SK-N-MC (cell line): ENCODE measurements around the gene DQX1.
"Not testable (repeated sequence)": the region's sequence is repeated elsewhere in the genome, so short reads cannot be mapped to it uniquely, and the experiment has no call there.

ENCODE experiments used
- DNase-seq: peaks from one replicate; pipeline ENCODE4 v3.0.0-alpha.2; 2011; ENCODE audit warnings: low read depth, low spot score
- H3K27ac ChIP-seq: fragments of 200-600 bp; sonication (generic); 2 replicates; pipeline ENCODE4 v1.5.1; 2016; ENCODE audit warnings: mixed run types
- H3K36me3 ChIP-seq: fragments of 200-600 bp; sonication (generic); 2 replicates; pipeline ENCODE4 v1.6.1; 2017; ENCODE audit warnings: antibody characterized with exemption, low read length, mixed read lengths; ENCODE audit not compliant: insufficient read depth
- H3K4me3 ChIP-seq: fragments of 200-600 bp; sonication (generic); 2 replicates; pipeline ENCODE4 v1.5.1; 2016
- H3K9ac ChIP-seq: fragments of 200-600 bp; sonication (generic); 2 replicates; pipeline ENCODE4 v1.8.0; 2017; ENCODE audit warnings: mixed run types, mixed read lengths; ENCODE audit not compliant: insufficient read length
- H3K9me3 ChIP-seq: fragments of 200-600 bp; sonication (generic); 2 replicates; pipeline ENCODE4 v1.6.1; 2017; ENCODE audit warnings: low read depth, mild to moderate bottlenecking, antibody characterized with exemption, low read length, moderate library complexity, mixed read lengths
- EZH2 ChIP-seq: fragments of 200-600 bp; sonication (generic); IDR thresholded peaks from one replicate; pipeline ENCODE4 v1.6.1; 2017; ENCODE audit warnings: antibody characterized with exemption
- FOXP2 ChIP-seq: optimal IDR thresholded peaks from 2 replicates; pipeline ENCODE3; 2011; ENCODE audit warnings: mild to moderate bottlenecking, moderate library complexity; ENCODE audit not compliant: insufficient read depth; ENCODE audit errors: extremely low read length, control extremely low read depth
- POLR2AphosphoS5 ChIP-seq: IDR thresholded peaks from 2 replicates; pipeline ENCODE4 v1.6.1; 2012; ENCODE audit warnings: mild to moderate bottlenecking, low read depth, low read length, borderline replicate concordance

DQX1 gene

DNA sequence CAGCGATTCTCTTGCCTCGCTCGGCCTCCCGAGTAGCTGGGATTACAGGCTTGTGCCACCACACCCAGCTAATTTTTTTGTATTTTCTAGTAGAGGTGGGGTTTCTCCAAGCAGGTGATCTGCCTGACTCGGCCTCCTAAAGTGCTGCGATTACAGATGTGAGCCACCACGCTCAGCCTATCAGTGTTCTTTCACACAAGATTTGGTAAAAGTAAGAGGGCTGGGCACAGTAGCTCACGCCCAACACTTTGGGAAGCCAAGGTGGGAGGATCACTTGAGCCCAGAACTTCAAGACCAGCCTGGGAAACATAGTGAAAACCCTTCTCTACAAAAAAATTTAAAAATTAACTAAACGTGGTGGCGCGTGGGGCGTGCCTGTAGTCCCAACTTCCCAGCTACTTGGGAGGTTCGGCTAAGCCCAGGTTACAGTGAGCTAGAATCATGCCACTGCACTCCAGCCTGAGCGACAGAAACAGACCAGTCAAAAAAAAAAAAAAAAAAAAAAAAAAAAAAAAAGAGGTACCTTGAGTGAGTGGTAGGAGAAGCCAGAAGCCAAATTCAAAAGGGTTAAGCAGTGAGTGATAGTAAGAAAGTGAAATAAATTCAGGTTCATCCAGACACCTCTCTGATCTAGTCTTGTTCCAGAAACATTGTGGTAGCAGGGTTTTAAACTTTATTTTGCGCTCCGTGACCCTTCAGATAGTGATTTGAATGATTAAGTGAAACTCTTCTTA, 54.5 kb downstream of the DQX1 start:
- Histone ChIP-seq H3K9me3 (no peaks in the 10 kb centered on the region), H3K27ac (peak overlapping the region; percentile 92), H3K9ac (peak overlapping the region; percentile 95), H3K36me3 (peaks cover 15% of the 10 kb centered on the region; the same call in 1 of the 2 replicates), H3K4me3 (peak overlapping the region; percentile 98)
- DNase-seq = no peak
- TF ChIP-seq EZH2 = no peak
- no peak for TF ChIP-seq POLR2AphosphoS5
- no peak for TF ChIP-seq FOXP2

DNA sequence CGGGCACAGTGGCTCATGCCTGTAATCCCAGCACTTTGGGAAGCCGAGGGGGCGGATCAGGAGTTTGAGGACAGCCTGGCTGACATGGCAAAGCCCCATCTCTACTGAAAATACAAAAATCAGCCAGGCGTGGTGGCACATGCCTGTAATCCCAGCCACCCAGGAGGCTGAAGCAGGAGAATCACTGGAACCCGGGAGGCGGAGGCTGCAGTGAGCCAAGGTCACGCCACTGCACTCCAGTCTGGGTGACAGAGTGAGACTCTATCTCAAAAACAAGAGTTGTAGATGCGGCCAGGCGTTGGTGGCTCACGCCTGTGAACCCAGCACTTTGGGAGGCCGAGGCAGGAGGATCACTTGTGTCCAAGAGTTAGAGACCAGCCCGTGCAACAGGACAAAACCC, 55.3 kb downstream of the DQX1 start:
- not testable (repeated sequence) for H3K27ac ChIP-seq, DNase-seq, H3K9ac ChIP-seq, H3K4me3 ChIP-seq, H3K9me3 ChIP-seq
- peaks cover 15% of the 10 kb centered on the region; the same call in 1 of the 2 replicates for H3K36me3 ChIP-seq
